Ovary (tissue), 9 donors: ENCODE results near the gene IFITM10. TPM values are rescaled to one million over a fixed set of nuclear protein-coding genes. Genes with fewer than 3 reads are reported as not detected.

Experiments
- DNase-seq, 5 donors: peaks; one replicate each; pipeline ENCODE4 v3.0.0-alpha.2; 2019 to 2020
- H3K27ac ChIP-seq, 2 donors: fragments of 200-600 bp; one replicate each; pipeline versions ENCODE4 v1.5.1 to v1.8.0; 2019 to 2022
- H3K27me3 ChIP-seq: fragments of 200-600 bp; one replicate; pipeline ENCODE4 v1.8.0; 2022
- H3K36me3 ChIP-seq: fragments of 200-600 bp; sonication (generic); one replicate; pipeline ENCODE4 v1.5.1; 2019
- H3K4me1 ChIP-seq: one replicate; pipeline ENCODE4 v1.8.1; 2013; ENCODE audit warnings: mild to moderate bottlenecking, moderate library complexity; ENCODE audit not compliant: insufficient read depth
- H3K4me3 ChIP-seq: fragments of 200-600 bp; sonication (generic); one replicate; pipeline ENCODE4 v1.5.1; 2017
- H3K9me3 ChIP-seq, 2 donors: fragments of 200-600 bp in 1 of 2; sonication (generic) in 1 of 2; one replicate each; pipeline versions ENCODE4 v1.5.1 to v1.8.1; 2013 to 2019; ENCODE audit warnings: mild to moderate bottlenecking in 1 of 2, moderate library complexity in 1 of 2
- EP300 ChIP-seq: sonication (generic); formaldehyde crosslinking; IDR thresholded peaks from one replicate; pipeline ENCODE4 v1.6.1; 2017; ENCODE audit warnings: antibody characterized with exemption
- POLR2A ChIP-seq: fragments of 450-650 bp; IDR thresholded peaks from one replicate; pipeline ENCODE4 v1.6.1; 2017; ENCODE audit warnings: antibody characterized with exemption, mild to moderate bottlenecking, moderate library complexity
- WGBS, 3 donors: extraction: QIAGEN DNeasy Blood & Tissue Kit in 1 of 3; methylation state at CpG; one replicate each; pipeline versions ENCODE4 v1.1.5 to v1.1.7; 2013 to 2017; 5-methylcytosine and 5-hydroxymethylcytosine counted together
- intact Hi-C, 4 donors: fragments of 100-400 bp; cut with DNase I; formaldehyde crosslinking; loops; one replicate each; pipeline versions ENCODE4 v1.11.0 to v1.15.1; 2022 to 2023
- polyA plus RNA-seq, 2 donors: library from polyadenylated mRNA; stranded (reverse); fragments of 200-250 nt in 1 of 2; fragments of 350-450 nt in 1 of 2; fragmentation: Illumina TruSeq in 1 of 2; extraction: RNeasy Lipid Tissue Mini Kit (QIAGEN cat#74804) in 1 of 2; gene quantifications; one replicate each; pipeline ENCODE4 v1.2.3, GENCODE V29; 2013 to 2014
- total RNA-seq, 7 donors: library from RNA; depleted of rRNA in 2 of 7; stranded (reverse); fragments of >200 nt in 2 of 7; fragmentation: NEBNext Ultra II Directional in 3 of 7; extraction: Animal tissue kit (Norgen Biotek cat#: 25700) in 3 of 7; gene quantifications; one replicate each; pipeline versions ENCODE4 v1.1.0 to v1.2.4, GENCODE V29; 2016 to 2023
- TF ChIP-seq, protein P1 (sequence below), 3 donors: fragments of 450-650 bp in 2 of 3; fragments of 200-600 bp in 1 of 3; IDR thresholded peaks; one replicate each; pipeline versions ENCODE4 v1.5.1 to v1.8.0; 2016 to 2022; ENCODE audit warnings: antibody characterized with exemption in 3 of 3, mild to moderate bottlenecking in 1 of 3
- donor health status: DM: no; HTN: no; CAD: no; lungs with moderate emphysema.
- donor health status: DM: no; HTN: no; CAD: no.
- donor health status: Bipolar disorder and iron deficiency.
- donor health status: DM: yes; HTN: yes; CAD: no.
- donor health status: DM: no; HTN: no; CAD: no.
- donor health status: DM: yes; HTN: yes; CAD: no.

IFITM10 gene
- total and polyA plus RNA-seq, 9 donors, result 0.15 to 3.6 (median 0.97) TPM

DNA sequence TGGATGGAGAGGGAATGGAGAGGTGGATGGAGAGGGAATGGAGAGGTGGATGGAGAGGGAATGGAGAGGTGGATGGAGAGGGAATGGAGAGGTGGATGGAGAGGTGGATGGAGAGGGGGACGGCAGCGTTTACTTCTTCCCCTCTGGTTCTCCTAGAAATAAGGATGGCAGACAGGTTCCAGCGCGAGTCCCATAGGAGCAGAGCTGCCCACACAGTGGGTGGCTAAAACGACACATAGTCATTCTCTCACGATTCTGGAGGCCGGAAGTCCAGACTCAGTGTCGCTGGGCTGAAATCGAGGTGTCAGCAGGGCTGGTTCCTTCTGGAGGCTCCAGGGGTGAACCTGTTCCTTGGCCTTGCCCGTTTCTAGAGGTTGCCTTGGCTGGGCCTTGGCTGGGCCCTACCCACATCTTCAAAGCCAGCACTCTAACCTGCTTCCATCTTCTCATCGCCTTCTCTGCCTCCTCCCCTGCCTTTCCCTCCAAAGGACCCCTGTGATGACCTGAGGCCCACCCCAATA lies 26.0 kb upstream of the IFITM10 start:
- 87 to 90% (median 88%) methylated on average over 11 of the region's 11 CpGs for WGBS, 3 donors
- Histone ChIP-seq H3K36me3 (no peaks in the 10 kb centered on the region), H3K27ac (no peak overlapping the region), H3K9me3 (no peaks in the 10 kb centered on the region), H3K27me3 (no peaks in the 10 kb centered on the region), H3K4me3 (no peak overlapping the region), H3K4me1 (peaks cover 1% of the 10 kb centered on the region)
- TF ChIP-seq, protein P1, sequence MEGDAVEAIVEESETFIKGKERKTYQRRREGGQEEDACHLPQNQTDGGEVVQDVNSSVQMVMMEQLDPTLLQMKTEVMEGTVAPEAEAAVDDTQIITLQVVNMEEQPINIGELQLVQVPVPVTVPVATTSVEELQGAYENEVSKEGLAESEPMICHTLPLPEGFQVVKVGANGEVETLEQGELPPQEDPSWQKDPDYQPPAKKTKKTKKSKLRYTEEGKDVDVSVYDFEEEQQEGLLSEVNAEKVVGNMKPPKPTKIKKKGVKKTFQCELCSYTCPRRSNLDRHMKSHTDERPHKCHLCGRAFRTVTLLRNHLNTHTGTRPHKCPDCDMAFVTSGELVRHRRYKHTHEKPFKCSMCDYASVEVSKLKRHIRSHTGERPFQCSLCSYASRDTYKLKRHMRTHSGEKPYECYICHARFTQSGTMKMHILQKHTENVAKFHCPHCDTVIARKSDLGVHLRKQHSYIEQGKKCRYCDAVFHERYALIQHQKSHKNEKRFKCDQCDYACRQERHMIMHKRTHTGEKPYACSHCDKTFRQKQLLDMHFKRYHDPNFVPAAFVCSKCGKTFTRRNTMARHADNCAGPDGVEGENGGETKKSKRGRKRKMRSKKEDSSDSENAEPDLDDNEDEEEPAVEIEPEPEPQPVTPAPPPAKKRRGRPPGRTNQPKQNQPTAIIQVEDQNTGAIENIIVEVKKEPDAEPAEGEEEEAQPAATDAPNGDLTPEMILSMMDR (IDR thresholded peaks at IDR 0.05), result no peak
- TF ChIP-seq POLR2A, result no peak
- TF ChIP-seq EP300, result no peak
- peak in 1 of 5 donors; percentile 1 for DNase-seq
- intact Hi-C loops, result no loop called here

DNA sequence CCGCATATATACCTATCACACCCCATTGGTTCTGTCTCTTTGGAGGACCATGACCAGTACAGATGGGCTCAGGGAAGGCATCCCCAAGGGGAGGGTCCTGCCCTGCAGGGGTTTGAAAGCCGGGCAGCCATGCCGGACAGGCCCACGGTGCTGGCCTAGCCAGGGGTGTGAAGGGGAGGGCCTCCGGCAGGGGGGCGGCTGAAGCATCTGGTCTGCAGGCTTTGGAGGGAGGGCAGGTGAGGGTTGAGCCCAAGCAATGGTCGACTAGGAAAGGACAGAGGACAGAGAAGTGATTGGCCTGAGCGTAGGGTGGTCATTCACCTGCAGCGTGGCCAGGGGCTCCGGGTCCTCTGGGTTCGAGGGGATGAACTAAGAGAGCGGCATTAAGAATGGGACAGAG lies 24.5 kb upstream of the IFITM10 start:
- H3K27ac ChIP-seq, result no peak overlapping the region
- peaks cover 1% of the 10 kb centered on the region for H3K4me1 ChIP-seq
- no peaks in the 10 kb centered on the region for H3K9me3 ChIP-seq
- no peaks in the 10 kb centered on the region for H3K36me3 ChIP-seq
- H3K27me3 ChIP-seq, result no peaks in the 10 kb centered on the region
- intact Hi-C loops, result loop anchor here in 1 of 4 donors (2.0 kb wide), 1 partner anchor 16 kb away; no protein-coding TSS in a partner anchor
- DNase-seq, result no peak
- H3K4me3 ChIP-seq, result no peak overlapping the region
- TF ChIP-seq, protein P1 (IDR thresholded peaks at IDR 0.05), result no peak
- TF ChIP-seq EP300, result no peak
- no peak for TF ChIP-seq POLR2A
- WGBS, 3 donors, result 81 to 83% (median 83%) methylated on average over 12 of the region's 12 CpGs

DNA sequence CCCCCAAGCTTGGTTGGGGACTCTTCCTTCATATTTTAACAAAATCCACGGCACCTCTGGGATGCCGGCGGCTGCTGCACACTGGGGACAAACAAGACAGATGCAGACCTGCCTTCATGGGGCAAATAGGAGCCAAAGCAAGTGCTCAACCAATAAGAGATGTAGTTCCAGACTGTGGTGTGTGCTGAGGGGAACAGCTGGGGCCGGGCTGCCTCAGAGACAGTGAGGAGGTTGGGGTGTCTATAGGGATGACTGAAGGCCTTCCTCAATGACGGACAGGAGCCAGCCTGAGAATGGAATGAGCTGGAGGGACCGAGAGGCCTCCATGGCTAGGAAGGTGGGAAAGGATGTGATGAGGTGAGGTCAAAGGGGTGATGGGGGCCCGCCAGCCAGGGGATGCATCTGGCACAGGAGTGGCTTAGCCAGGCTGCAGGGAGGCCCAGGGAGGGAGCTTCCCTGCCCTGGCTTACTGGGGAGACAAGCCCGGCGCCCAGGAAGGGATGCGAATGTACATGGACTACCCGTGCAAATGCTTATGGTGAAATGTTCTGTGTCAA lies 23.7 kb upstream of the IFITM10 start:
- 91 to 93% (median 92%) methylated on average over 11 of the region's 11 CpGs for WGBS, 3 donors
- no peaks in the 10 kb centered on the region for H3K36me3 ChIP-seq
- H3K27me3 ChIP-seq, result no peaks in the 10 kb centered on the region
- TF ChIP-seq EP300, result no peak
- TF ChIP-seq, protein P1 (IDR thresholded peaks at IDR 0.05), result no peak
- TF ChIP-seq POLR2A, result no peak
- no peaks in the 10 kb centered on the region for H3K9me3 ChIP-seq
- peaks cover 1% of the 10 kb centered on the region for H3K4me1 ChIP-seq
- DNase-seq, result no peak
- H3K4me3 ChIP-seq, result no peak overlapping the region
- no peak overlapping the region for H3K27ac ChIP-seq
- intact Hi-C loops, result loop anchor here in 1 of 4 donors (2.0 kb wide), 1 partner anchor 15 kb away; no protein-coding TSS in a partner anchor

DNA sequence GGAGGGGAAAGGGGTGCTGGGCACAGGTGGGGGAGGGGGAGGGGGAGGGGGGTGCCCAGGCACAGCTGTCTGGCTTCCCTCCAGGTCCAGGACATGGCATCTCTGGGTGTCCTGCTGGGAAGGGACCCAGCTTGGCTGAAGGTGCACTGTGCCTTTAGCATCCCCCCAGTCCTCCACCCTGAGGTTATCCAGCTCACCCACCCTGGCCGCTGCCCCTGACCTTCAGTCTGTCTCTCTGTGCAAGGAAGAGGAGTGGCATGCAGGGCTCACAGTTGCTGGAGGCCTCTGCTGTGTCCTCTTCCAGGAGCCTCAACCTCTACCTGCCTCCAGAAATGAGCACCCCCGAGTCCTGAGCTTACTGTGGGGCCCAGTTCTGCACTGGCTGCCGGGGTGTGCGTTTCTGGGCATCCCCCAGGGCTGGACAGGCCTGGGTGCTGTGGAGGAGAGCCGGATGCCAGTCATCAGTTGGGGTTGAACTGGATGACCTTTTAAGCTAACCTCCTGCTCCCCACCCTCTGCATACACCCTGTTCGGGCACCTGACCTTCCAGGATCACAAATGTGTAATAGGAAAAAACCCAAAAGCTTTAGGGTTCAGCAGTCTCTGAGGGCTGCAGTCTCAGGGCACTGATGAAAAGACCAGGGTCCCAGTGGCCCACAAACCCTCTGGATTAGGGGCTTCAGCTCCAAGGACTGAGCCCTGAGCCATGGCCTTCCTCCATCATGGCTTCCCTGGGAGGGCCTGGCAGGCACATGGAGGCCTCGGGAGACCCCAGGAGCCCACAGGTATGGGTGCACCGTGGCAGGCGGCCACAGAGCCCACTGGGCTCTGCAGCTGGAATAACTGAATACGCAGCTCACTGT lies 23.0 kb upstream of the IFITM10 start:
- no peaks in the 10 kb centered on the region for H3K9me3 ChIP-seq
- H3K4me3 ChIP-seq, result no peak overlapping the region
- H3K4me1 ChIP-seq, result peaks cover 1% of the 10 kb centered on the region
- no peak for TF ChIP-seq EP300
- TF ChIP-seq, protein P1 (IDR thresholded peaks at IDR 0.05), result no peak
- TF ChIP-seq POLR2A, result no peak
- H3K27ac ChIP-seq, result no peak overlapping the region
- no peak for DNase-seq
- WGBS, 3 donors, result 82 to 86% (median 84%) methylated on average over 10 of the region's 10 CpGs
- intact Hi-C loops, result no loop called here
- no peaks in the 10 kb centered on the region for H3K36me3 ChIP-seq
- H3K27me3 ChIP-seq, result no peaks in the 10 kb centered on the region
